ENCODE results near the gene LAMTOR4.
"Not testable (repeated sequence)": the region's sequence is repeated elsewhere in the genome, so short reads cannot be mapped to it uniquely, and the experiment has no call there.

The LAMTOR4 gene

DNA sequence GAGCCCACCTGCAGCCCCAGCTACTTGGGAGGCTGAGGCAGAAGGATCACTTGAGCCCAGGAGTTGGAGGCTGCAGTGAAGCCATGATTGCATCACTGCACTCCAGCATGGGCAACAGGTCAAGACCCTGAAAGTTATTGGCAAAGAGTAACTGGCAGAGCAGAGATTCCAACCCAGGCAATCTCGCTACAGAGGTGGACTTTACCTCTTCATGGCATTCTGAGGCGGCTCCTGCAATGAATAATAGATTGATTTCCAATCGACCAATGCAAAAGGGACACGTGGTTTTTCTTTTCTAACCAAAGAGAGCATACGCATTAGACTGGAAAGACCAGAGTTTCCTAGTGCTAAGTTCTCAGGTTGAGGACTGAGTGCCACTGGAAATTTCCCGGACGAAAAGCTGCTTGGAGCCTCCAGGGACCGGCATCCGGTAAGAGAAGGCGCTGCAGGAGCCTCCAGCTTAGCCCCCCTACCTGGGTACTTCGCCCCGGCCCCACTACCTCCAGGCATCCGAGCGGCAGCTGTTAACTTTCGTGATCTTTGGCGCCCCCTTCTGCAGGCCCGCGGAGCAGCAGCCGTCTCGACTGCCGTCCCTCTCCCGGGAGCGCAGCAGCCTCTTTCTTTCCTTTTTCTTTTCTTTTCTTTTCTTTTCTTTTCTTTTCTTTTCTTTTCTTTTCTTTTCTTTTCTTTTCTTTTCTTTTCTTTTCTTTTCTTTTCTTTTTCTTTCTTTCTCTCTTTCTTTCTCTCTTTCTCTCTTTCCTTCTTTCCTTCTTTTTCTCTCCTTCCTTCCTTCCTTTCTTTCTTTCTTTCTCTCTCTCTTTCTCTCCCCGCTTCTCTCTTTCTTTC is 17.9 kb upstream of the LAMTOR4 start:
- ATAC-seq: no peak

DNA sequence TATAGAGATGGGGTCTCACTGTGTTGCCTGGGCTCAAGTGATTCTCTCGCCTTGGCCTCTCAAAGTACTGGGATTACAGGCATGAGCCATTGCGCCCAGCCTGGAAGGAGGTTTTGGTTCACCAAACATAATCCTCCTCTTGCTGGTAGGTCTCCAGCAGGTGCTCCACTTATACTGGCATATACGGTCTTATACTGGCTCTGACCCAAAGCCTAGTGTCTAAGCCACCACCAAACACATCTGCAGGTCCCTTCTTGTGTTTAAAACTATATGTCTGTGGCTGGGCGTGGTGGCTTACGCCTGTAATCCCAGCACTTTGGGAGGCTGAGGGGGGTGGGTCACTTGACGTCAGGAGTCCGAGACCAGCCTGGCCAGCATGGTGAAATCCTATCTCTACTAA is 16.6 kb upstream of the LAMTOR4 start:
- Mint-ChIP-seq H3K4me3 (no peak overlapping the region), H3K9me3 (no peaks in the 10 kb centered on the region), H3K4me1 (peaks cover 28% of the 10 kb centered on the region), H3K27me3 (no peaks in the 10 kb centered on the region), H3K27ac (no peak overlapping the region)
- ATAC-seq (no peak), DNase-seq (no peak)

More for the DNA sequence above, 17.9 kb upstream of the LAMTOR4 start:
- Mint-ChIP-seq H3K27ac (peak overlapping the region in 1 of 2 donors; percentile 62), H3K4me3 (peak overlapping the region; percentile 60 to 69), H3K9me3 (no peaks in the 10 kb centered on the region), H3K4me1 (peaks cover 32% of the 10 kb centered on the region), H3K27me3 (no peaks in the 10 kb centered on the region)
- peak; percentile 82 to 84 for DNase-seq

DNA sequence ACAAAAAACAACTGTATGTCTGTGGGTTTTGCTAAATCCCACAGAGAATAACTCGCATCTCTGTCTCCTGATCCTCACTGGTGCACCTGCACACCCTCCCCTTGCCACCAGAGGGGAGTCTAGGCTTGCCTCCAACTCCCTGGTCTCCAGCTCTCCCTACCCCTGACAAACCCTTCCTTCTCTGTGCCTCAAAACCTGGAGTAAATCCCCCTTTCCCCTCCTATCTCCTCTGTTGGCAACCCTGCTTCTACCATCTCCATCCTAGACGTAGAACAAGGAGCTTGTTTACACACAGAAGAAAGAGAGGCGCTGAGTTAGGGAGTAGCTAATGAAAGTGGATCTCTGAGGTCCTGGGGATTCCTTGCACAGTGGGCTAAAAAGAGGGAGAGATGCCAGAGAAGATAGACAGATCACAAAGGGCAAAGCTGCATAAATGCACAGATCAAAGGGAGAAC is 16.0 kb upstream of the LAMTOR4 start:
- peaks cover 30% of the 10 kb centered on the region for H3K4me1 Mint-ChIP-seq
- peak; percentile 78 for ATAC-seq
- DNase-seq: peak; percentile 56 to 69
- no peak overlapping the region for H3K4me3 Mint-ChIP-seq
- no peaks in the 10 kb centered on the region for H3K27me3 Mint-ChIP-seq
- no peak overlapping the region for H3K27ac Mint-ChIP-seq
- no peaks in the 10 kb centered on the region for H3K9me3 Mint-ChIP-seq

DNA sequence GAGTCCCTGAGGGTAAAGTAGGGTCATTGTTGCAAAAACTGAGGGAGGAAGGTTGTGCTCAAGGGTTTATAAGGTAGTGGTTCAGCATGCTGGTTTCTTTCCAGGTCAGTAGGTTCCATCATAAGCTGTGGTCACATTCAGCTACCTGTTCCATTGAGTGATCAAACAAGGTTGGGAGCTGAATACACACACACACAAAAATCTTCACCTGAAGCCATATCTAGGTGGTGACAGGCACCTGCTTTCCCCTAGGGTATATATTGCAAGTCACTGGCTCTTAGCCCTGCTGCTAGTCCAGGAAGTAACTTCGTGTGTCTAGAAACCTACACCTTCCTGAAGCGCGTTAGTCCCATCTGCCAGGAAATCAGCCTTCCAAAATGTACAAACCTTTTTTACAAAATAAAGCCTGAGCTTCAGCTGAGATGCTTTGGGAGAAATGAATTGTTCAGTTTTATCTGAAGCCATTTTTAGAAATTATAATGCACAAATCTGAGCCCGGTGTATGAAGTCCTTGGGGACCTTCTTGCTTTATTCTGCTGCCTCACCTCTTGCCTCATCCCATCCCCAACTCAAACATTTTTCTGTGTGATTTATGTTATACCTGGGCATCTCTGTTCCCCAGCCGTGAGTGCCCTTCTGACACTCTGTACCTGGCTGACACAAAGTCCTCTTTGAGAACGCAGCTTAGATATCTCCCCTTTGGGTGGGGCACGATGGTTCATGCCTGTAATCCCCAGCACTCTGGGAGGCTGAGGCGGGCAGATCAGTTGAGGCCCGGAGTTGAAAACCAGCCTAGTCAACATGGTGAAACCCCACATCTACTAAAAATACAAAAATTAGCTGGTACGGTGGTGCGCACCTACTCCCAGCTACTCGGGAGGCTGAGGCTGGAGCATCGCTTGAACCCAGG is 10.6 kb upstream of the LAMTOR4 start:
- Mint-ChIP-seq H3K9me3 (no peaks in the 10 kb centered on the region), H3K4me3 (no peak overlapping the region)

DNA sequence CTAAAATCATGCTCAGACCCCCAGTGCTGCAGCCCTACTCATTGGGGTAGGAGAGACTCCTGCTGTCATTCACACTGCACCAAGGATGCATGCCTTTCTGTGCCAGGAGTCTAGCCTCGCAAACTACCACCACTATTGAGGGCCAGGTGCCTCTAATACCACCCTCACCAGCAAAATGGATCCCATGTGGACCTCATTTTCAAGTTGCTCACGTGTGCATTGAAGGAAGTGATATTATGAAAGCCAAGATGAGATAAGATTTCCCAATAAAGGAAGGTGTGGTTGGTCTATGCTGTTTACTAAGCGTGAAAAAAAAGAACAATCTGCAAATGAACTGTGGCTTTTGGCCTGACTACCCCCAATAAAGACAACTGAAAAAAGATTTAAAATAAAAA is 7.2 kb upstream of the LAMTOR4 start:
- H3K27ac Mint-ChIP-seq: no peak overlapping the region

More for the DNA sequence above, 10.6 kb upstream of the LAMTOR4 start:
- peak overlapping the region in 1 of 2 donors; percentile 19 for H3K27ac Mint-ChIP-seq
- H3K27me3 Mint-ChIP-seq: no peaks in the 10 kb centered on the region
- ATAC-seq (no peak), DNase-seq (no peak)
- H3K4me1 Mint-ChIP-seq: peaks cover 18% of the 10 kb centered on the region

DNA sequence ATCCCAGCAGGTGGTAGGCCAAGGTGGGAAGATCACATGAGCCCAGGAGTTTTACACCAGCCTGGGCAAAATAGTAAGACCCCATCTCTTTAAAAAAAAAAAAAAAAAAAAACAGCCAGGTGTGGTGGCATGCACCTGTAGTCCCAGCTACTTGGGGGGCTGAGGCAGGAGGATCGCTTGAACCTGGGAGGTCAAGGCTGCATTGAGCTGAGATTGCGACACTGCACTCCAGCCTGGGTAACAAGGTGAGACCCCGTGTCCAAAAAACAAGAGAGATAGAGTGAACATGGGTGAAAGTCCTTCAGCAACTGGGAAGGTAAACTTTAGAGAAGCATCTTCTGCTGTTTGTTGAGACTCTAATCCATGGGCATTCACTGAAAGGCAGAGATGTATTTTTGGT is 6.3 kb upstream of the LAMTOR4 start:
- H3K9me3 Mint-ChIP-seq: no peaks in the 10 kb centered on the region
- ATAC-seq (no peak), DNase-seq (no peak)
- H3K27ac Mint-ChIP-seq: no peak overlapping the region
- peaks cover 18% of the 10 kb centered on the region for H3K4me1 Mint-ChIP-seq
- H3K27me3 Mint-ChIP-seq: no peaks in the 10 kb centered on the region
- no peak overlapping the region for H3K4me3 Mint-ChIP-seq

More for the DNA sequence above, 7.2 kb upstream of the LAMTOR4 start:
- DNase-seq (no peak), ATAC-seq (no peak)
- peaks cover 18% of the 10 kb centered on the region for H3K4me1 Mint-ChIP-seq
- no peaks in the 10 kb centered on the region for H3K27me3 Mint-ChIP-seq
- no peaks in the 10 kb centered on the region for H3K9me3 Mint-ChIP-seq
- no peak overlapping the region for H3K4me3 Mint-ChIP-seq

DNA sequence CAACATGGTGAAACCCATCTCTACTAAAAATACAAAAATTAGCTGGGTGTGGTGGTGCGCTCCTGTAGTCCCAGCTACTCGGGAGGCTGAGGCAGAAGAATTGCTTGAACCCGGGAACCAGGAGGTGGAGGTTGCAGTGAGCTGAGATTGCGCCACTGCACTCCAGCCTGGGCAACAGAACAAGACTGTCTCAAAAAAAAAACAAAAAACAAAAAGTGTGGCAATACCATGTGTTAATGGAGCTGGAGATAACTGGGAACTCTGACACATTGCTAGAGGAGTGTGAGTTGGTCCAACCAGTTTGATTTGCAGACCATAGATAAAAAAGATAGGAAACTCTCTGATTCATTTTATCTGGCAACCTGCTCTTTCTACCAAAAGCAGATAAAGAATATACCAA is 2.4 kb upstream of the LAMTOR4 start:
- not testable (repeated sequence) for ATAC-seq, H3K4me3 Mint-ChIP-seq, DNase-seq, H3K27ac Mint-ChIP-seq, H3K9me3 Mint-ChIP-seq, H3K27me3 Mint-ChIP-seq
- peaks cover 26% of the 10 kb centered on the region for H3K4me1 Mint-ChIP-seq

DNA sequence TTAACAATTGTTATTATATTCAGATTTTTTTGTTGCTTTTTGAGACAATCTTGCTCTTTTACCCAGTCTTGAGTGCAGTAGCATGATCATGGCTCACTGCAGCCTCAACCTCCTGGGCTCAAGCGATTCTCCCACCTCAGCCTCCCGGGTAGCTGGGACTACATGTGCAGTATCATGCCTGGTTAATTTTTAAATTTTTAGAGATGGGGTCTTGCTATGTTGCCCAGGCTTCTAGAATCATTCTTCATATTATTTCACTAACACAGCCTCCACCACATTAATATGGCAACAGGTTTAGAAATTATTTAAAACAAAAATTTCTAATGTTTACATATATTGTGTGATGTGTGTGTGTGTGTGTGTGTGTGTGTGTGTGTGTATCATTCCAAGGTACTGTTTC is 1.4 kb upstream of the LAMTOR4 start:
- ATAC-seq (no peak), DNase-seq (no peak)
- H3K27ac Mint-ChIP-seq: no peak overlapping the region
- no peaks in the 10 kb centered on the region for H3K27me3 Mint-ChIP-seq
- H3K9me3 Mint-ChIP-seq: no peaks in the 10 kb centered on the region
- H3K4me1 Mint-ChIP-seq: peaks cover 31% of the 10 kb centered on the region
- no peak overlapping the region for H3K4me3 Mint-ChIP-seq

DNA sequence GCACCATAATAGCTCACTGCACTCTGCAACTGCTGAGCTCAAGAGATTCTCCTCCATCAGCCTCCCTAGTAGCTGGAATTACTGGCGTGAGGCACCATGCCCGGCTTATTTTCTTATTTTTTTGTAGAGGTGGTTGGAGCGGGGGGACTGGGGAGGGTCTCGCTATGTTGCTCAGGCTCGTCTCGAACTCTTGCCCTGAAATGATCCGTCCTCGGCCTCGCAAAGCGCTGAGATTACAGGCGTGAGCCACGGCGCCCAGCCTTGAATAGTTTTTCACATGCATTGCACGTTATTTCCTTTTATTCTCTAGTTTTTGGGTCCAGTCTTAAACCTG is 526 bp upstream of the LAMTOR4 start:
- DNase-seq (no peak), ATAC-seq (peak; percentile 28)
- Mint-ChIP-seq H3K27ac (peak overlapping the region; percentile 84 to 89), H3K9me3 (no peaks in the 10 kb centered on the region), H3K27me3 (no peaks in the 10 kb centered on the region), H3K4me3 (peak overlapping the region; percentile 97 to 99), H3K4me1 (peaks cover 41% of the 10 kb centered on the region)

DNA sequence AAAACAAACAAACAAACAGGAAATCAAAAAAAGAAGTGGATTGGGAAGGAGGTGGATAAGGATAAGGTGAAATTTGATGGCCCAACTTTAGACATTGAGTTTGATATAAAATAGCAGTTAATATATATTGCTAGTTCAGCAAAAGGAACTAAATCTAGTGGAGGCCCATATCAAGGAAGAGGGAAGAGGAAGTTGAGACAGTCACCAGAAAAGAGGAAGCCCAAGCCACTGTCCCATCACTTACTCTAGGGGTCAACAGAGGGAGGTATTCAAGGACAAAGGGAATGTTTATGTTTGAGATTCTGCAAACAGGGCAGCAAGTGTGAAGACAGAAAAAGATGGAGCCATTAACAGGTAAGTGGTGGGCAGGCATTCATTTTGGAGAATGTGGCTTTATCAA is 3.7 kb downstream of the LAMTOR4 start:
- Mint-ChIP-seq H3K27ac (peak overlapping the region in 1 of 2 donors; percentile 62), H3K27me3 (no peaks in the 10 kb centered on the region), H3K9me3 (no peaks in the 10 kb centered on the region), H3K4me1 (peaks cover 81% of the 10 kb centered on the region), H3K4me3 (peak overlapping the region in 1 of 2 donors; percentile 1)
- DNase-seq: no peak
- ATAC-seq: no peak

DNA sequence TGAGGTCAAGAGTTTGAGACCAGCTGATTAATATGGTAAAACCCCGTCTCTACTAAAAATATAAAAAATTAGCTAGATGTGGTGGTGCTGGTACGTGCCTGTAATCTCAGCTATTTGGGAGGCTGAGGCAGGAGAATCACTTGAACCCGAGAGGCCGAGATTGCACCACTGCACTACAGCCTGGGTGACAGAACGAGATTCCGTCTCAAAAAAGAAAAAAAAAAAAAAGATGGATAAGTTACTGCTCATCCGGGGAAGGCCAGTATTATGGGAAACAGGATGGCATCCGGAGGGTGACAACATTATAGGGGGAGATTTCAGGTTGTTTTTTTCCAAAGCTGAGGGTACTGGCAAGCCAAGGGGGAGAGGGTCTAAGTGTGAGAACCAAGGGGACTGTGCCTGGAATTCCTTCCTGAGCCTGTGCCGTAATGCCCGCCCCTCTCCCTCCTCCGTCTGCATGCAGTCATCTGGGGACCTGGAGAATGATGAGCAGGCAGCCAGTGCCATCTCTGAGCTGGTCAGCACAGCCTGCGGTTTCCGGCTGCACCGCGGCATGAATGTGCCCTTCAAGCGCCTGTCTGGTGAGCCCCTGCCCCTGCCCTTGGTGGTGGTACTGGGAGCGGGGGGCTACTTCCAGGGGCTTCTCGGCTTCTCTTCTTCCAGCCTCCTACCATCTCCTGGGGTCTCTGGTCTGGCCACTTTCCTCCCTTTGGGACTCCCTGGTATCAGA is 4.4 kb downstream of the LAMTOR4 start:
- H3K4me1 Mint-ChIP-seq: peaks cover 83% of the 10 kb centered on the region
- ATAC-seq (no peak), DNase-seq (no peak)
- peak overlapping the region in 1 of 2 donors; percentile 44 for H3K27ac Mint-ChIP-seq
- no peak overlapping the region for H3K4me3 Mint-ChIP-seq
- H3K9me3 Mint-ChIP-seq: no peaks in the 10 kb centered on the region
- H3K27me3 Mint-ChIP-seq: no peaks in the 10 kb centered on the region

DNA sequence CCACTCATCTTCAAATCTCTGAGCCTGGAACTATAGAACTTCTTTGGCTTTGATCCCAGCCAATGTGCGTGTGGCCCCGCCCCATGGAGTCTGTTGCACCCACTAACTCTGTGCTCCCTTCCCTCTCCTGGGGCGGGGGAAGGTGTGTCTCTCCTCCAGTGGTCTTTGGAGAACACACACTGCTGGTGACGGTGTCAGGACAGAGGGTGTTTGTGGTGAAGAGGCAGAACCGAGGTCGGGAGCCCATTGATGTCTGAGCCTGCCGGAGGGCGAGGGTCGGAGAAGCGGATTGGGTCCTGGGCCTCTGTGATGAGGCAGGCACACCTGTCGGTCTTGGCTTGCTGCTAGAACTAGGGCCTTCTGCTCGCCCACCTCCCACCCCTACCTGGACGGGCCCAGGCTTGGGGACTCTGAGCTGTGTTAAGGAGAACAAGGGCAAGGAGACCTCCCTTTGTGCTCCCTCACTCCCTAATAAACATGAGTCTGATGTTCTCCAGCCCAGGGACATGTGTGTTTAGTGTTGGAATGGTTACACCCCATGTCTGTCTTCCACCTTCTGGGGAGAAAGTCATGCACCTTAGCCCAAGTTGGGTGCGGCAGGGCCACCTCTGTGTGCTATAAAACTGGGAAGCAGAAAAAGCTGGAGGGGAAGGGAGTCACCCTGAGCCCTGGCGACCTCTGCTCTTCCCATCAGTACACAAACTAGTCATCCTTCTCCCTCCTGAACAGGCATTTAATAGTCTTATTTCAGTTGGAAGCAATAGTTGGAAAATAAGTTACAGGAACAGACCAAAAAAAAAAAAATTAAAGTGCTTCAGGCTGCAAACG is 5.2 kb downstream of the LAMTOR4 start:
- ATAC-seq (no peak), DNase-seq (no peak)
- Mint-ChIP-seq H3K9me3 (no peaks in the 10 kb centered on the region), H3K27me3 (no peaks in the 10 kb centered on the region), H3K4me3 (no peak overlapping the region), H3K4me1 (peaks cover 79% of the 10 kb centered on the region), H3K27ac (peak overlapping the region; percentile 24 to 44)

DNA sequence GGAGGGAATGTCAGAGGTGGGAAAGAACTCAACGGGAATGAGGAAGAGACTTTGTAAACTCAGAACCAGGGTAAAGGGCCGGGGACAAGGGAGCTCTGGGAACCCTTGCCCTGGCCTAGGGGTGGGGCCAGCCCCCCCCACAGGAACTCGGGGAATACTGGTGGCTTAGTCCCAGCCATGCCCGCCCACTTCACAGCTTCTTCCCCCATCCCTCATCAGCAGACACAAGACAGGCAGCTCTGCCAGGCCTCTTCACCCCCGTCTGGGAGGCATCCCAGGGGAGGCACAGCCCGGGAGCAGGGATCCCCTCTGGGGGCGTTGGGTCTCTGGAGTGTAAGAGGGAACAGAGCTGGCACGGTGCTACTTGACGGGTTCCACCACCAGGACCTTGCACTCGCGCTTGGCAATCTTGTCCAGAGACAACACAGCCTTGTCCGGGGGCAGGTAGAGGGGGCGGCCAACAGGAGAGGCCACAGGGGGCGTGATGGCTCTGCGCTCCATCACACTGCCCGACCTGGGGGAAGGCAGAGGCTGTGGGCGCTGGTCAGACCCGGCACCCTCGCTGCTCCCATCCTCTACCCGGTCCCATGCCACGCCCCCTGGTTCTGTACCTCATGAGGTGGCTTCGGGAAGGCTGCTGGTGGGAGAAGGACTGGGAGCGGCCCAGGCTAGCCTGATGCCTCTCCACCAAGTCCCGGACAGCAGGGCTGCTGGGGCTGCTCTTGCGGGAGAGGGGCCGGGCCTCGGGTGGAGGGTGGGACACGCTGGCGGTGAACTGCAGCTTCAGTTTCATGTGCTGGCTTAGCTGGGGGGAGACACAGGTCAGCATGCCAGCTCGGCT is 6.2 kb downstream of the LAMTOR4 start:
- DNase-seq (no peak), ATAC-seq (no peak)
- H3K9me3 Mint-ChIP-seq: no peaks in the 10 kb centered on the region
- H3K4me3 Mint-ChIP-seq: no peak overlapping the region
- H3K27ac Mint-ChIP-seq: no peak overlapping the region
- H3K4me1 Mint-ChIP-seq: peaks cover 87% of the 10 kb centered on the region
- no peaks in the 10 kb centered on the region for H3K27me3 Mint-ChIP-seq
